Myometrial cell (primary cell): Measurements from ENCODE around the gene OTOF. TPM values are rescaled to one million over a fixed set of nuclear protein-coding genes. Genes with fewer than 3 reads are reported as not detected.

Experiments
- total RNA-seq: library from RNA; depleted of rRNA; stranded (reverse); fragments of >200 nt; gene quantifications from 2 replicates; pipeline ENCODE4 v1.2.3, GENCODE V29; 2015

Gene OTOF
- not detected in 2 replicates for total RNA-seq

DNA sequence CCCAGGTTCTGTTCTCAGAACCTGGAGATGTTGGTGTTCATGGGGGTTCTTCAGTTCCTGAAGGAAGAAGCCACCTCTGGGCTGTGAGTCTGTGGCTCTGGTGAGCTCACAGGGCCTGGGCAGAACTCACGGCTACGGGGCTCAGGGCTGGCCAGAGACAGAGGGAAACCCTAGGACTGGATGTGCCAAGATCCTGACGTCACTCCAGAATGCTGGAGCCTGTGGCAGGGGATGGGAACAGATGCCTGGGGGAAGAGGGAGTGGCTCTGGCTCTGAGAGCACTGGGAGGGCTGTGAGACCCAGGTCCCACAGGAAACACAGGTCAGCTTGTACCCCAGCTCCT lies at the start of gene OTOF:
Gene OTOF (minus strand): TSS at position 214 of the 343 bp plus-strand sequence.

Other genes with a start within 250 kb of the OTOF start
- gene HADHA, start 233.5 kb downstream of the OTOF start, total RNA-seq: 165 and 183 TPM in 2 replicates
- gene HADHB, start 233.2 kb downstream of the OTOF start, total RNA-seq: 95.7 and 111 TPM in 2 replicates
- 9.5 and 14.7 TPM in 2 replicates for gene SELENOI, start 132.0 kb downstream of the OTOF start, total RNA-seq
- gene ADGRF3, start 131.3 kb downstream of the OTOF start, total RNA-seq: under 0.01 TPM in 1 of 2 replicates, not detected in the other
- gene DRC1, start 76.2 kb downstream of the OTOF start, total RNA-seq: 0.58 TPM in 1 of 2 replicates, not detected in the other
- gene CIB4, start 163.2 kb upstream of the OTOF start, total RNA-seq: not detected in 2 replicates
- gene KCNK3, start 214.6 kb upstream of the OTOF start, total RNA-seq: not detected in 2 replicates